ELR (cell line): Measurements from ENCODE around the gene HTR6.
A peak's percentile ranks its signal among the peaks of the same experiment; 100 is the strongest.
"Not testable (repeated sequence)": the region's sequence is repeated elsewhere in the genome, so short reads cannot be mapped to it uniquely, and the experiment has no call there.

Source experiments
- DNase-seq: peaks from one replicate; pipeline ENCODE4 v3.0.0-alpha.2; 2015; ENCODE audit warnings: low read depth

Gene HTR6

GRCh38 chr1:19639228-19639627 lies 25.4 kb upstream of the HTR6 start:
- not testable (repeated sequence) for DNase-seq

DNA sequence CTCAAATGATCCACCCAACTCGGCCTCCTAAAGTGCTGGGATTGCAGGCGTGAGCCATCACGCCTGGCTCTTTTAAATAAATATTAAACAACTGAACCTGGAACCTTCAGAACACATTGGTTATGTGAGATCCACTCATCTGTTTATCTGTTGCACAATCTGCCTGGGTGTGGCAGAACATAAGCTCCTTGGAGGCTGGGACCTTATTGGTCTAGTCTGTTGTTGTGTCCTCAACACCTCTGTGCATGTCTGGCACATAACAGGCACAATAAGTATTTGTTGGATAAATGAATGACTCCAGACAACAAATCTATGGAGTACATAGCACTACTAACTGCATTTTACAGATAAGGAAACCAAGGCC lies 24.7 kb upstream of the HTR6 start:
- peak; percentile 46 for DNase-seq

- DNase-seq: no peak
Observed at GRCh38 chr1:19640363-19641316, 24.0 kb upstream of the HTR6 start.

- peak; percentile 81 for DNase-seq
Observed at GRCh38 chr1:19643121-19643520, 21.6 kb upstream of the HTR6 start.

- DNase-seq: peak; percentile 69
Observed at GRCh38 chr1:19643602-19644394, 20.9 kb upstream of the HTR6 start, which contains the start of gene NBL1. Gene NBL1 (plus strand): TSS chr1:19644311. CDS start chr1:19655031, 10,720 bp downstream.

- DNase-seq: no peak
Observed at GRCh38 chr1:19644395-19644680, 20.3 kb upstream of the HTR6 start.

DNA sequence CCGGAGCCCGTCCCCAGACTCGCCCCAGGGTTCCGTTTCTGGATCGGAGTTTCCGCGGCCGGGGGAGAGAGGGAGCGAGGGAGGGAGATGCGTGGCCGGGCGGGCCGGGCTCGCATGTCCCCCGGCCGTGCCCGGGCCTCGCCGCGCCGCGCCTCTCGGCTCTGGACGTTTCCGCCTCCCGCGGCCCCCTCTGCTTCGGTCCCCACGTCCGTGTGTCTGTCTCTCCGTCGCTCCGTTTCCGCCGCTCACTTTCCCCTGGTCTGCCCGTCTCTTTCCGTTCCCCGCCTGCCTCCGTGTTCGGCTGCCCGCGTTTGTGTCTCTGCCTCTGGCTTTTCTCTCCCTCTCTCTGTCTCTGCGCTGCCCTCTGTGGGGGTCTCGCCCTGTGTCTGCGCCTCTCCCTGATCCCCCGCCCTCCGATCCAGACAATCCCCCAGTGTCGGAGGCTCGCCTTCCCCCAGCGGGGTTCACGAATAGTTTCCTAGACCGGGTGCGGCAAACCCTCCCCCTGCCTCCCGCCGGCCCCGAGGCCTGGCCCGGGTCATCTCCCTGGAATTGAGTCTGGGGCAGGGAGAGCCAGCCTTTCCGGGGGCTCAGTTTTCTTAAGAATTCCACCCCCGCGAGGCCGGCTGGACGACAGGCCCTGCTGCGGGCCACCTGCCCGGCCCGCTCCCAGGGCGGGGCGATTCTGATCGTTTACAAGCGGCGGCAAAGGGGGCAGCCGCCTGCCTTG lies 19.8 kb upstream of the HTR6 start:
- DNase-seq: peak; percentile 57

DNA sequence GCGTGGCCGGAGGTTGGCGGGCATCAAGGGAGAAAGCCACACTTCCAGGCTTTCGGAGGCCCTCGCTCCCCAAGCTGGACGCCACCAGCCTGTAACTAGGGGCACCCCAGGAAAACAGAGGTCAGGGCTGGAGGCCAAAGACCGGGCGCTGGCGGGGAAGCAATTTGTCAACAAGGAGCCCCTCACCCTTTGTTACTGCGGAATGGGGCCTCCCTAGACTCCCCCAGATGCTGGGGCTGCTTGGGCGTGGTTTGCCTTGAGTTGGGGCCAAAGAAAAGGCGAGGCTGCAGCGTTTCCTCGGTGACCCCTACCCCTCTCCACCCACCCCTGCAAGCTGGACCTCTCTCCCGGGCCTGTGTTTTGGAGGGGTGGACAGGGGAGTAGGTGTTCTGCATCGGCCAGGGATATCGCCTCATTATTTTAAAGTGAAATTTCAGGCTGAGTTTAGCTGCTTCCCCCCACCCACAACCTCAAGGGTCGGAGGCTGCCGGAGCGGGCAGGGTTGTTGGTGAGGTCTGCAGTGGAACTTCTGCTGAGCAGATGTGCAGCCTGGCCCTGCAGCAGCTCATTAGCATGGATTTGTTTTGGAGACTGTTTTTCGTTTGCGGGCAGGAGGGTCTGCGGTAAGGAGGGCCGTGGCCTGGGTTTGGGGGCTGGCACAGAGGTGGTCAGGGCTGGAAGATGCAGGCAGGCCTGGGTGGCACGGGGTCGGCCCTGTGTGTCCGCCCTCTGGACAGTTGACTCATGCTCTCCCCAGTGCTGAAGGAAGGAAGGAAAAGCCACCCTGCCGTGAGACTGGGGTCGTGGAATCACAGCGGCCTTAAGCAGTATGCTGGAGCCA lies 19.0 kb upstream of the HTR6 start:
- peak; percentile 54 for DNase-seq

DNA sequence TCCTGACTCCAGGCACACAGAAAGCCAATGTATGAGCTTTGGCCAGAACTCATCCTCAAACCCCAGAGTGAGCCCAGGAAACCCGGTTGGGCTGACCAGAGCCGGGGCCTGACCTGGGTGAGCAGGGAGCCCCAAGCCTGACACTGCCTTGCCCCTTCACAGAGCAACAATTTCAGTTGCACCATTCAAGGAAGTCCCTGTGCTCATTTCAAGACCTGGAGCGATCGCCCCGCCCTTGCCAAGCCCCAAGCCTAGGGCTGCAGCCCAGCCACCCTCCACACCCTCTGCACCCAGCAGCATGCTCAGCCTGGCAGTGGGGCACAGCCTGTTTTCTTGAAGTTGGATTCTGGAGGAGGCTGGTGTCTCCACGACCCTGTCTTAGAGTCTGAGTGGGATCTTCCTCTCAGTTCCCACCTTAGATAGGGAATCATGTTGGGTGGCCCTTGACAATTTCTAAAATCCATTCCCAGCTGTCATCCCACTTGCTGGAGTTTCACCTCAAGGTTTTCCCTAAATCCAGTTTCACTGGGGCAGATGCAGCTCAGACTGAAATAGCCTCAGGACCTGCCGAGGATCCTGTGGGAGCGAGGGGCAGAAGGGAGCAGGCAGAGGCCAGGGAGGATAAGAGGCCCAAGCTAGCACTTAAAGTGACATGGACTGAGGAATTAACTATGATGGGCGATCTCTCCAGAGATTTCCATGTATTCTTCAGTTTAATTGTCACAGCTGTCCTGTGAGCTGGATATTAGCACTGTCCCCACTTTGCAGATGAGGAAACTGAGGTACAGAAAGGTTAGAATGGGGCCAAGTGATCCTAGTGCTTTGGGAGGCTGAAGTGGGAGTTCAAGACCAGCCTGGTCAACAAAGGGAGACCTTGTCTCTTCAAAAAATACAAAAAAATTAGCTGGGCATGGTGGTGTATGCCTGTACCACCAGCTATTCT lies 18.0 kb upstream of the HTR6 start:
- DNase-seq: no peak

GRCh38 chr1:19647643-19648042 lies 17.0 kb upstream of the HTR6 start:
- DNase-seq: no peak

DNA sequence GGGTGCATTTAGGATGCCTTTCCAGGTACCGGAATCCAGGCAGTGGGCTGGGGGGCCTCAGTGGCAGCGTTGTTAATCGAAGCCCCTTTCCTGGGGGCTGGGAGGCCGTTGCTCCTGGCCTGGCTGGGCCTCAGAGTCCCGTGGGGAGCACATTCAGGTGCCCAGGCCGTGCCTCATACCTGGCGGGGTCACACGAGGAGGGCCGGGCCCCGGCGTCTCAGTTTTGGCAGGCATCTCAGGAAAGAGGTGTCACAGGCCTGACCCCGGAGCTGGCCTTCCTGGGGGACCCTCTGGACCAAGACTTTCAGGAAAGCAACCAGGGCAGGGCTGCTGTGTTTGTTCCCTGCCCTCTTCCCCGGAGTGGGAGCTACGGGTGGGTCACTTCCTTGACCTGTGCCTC lies 16.4 kb upstream of the HTR6 start:
- no peak for DNase-seq

GRCh38 chr1:19648689-19649088 lies 16.0 kb upstream of the HTR6 start:
- no peak for DNase-seq

DNA sequence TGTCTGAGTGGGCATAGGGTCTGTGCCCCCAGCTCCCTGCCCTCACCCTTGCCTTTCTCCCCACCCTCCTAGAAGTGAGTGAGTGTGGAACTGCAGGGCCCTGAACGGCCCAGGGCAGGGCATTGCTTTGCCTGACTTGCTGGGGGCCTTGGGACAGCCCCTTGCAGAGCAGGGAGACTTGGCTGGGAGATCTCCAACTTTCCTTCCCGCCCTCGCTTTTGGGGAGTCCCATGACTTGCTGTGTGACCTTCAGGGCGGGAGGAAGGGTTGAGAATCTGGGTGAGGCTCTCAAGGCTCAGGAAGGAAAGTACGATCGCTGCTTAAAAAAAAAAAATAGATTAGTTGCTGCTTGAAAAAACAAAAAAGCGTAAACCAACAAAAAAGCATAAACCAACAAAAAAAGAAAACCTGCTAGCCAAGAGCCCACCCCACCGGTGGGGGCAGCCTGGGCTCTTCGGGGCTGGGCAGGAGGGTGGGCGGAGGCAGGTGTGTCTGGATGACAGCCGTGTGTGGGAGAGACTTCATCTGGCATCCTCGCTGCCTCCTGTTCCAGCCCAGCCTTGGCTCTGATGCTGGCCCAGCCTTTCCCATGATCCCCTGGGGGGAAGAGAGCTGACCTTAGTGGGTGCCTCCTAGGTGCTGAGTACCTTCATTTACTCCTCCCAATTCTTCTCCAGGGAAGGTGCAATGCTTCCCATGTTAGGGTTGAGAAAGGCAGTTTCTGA lies 14.1 kb upstream of the HTR6 start:
- no peak for DNase-seq

DNA sequence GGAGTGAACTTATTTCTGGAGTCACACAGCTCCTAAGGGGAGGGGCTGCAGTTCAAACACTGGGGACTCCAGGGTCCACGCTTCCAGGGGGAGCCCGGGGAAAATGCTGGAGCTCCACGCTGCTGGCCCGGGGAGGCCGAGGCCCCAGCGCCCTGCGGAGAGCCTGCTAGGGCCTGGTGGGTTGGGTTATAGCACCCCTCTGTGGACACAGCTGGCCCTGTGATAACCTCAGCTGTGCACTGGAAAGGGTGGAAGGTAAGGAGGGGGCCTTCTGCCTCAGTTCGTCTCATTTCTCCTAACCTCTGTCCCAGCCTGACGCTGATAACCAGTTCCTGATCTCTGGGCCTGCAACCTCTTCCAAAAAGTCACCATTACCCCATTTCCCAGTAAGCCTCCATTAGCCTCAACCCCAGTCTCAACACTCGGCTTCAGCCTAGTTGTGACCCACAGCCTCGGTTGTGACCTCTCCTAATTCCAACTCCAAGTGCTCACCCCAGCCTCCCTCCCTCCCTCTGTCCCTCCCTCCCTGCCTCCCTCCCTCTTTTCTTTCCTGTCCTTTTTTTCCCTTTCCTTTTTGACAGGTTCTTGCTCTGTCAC lies 13.4 kb upstream of the HTR6 start:
- peak; percentile 57 for DNase-seq

GRCh38 chr1:19654386-19654785 lies 10.3 kb upstream of the HTR6 start:
- DNase-seq: peak; percentile 49

DNA sequence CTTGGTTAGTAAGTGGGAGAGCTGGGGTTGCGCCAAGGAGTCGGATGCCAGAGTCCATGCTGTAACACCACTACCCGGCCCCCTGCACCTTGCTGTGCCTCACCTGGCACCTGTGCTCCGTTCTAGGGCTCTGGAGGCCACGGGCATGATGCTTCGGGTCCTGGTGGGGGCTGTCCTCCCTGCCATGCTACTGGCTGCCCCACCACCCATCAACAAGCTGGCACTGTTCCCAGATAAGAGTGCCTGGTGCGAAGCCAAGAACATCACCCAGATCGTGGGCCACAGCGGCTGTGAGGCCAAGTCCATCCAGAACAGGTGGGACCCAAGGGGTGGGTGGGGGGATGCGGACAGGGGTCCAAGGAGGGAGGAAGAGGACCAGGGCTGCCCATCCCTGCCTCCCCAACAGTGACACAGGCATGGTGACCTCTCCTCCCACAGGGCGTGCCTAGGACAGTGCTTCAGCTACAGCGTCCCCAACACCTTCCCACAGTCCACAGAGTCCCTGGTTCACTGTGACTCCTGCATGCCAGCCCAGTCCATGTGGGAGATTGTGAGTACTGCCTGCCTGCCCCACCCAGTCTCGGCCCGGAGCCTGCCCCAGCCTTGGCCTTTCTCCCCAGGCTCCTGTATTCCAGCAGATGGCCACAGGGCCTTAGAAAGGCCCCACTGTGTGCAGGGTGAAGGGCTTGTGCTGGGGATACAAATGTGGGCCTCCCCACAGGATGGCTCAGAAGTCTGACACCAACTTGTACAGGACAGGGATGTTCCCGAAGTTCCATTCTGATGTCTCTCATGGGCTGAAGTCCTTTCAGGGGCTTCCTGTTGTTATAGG lies 9.6 kb upstream of the HTR6 start:
- DNase-seq: no peak

DNA sequence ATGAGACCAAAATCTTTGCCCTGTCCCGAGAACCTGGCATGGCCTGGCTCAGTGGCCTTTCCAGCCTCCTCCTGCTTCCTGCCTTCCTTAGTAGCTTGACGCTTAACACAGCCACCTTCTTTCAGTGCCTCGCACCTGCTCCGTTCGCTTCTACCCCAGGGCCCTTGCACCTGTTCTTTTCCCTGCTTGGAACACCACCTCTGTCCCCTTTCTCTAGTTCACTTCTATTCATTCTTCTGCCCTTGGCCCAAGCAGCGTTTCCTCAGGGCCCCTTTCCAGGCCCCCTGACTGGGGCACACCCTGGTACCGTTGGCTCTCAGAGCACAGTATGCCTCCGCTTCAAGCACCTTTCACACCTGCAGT lies 9.0 kb upstream of the HTR6 start:
- DNase-seq: no peak

DNA sequence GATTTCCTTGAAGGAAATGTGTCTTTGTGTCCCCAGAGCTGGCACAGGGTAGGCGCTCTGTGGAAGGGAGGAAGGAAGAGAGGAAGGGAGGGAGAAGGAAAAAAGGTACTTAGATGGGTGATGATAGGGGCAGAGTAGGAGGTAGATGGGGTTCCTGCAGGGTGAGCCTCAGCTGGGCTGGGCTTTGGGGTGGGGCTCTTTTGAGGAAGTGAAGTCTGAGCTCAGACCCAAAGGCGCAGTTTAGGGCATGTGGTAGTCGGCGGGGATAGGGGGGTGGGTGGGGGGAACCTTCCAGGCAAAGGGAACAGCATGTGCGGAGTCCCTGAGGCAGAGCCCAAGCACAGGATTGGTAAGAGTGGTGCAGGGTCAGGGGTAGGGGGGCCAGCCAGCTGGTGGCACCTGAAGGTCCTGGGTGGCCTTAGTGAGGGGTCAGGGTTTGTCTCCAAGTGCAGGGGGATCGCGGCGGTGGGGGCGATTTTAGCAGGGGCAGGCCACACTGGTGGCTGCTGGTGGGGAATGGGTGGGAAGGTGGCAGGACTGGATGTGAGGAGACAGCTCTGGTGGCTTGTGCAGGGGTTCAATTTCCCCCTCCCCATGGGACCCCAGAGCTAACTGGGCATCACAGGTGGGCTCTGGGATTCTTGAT lies 8.4 kb upstream of the HTR6 start:
- DNase-seq: no peak
